RKO (cell line): ENCODE results near the gene MTHFS.

Experiments used
- DNase-seq: peaks from one replicate; pipeline ENCODE4 v3.0.0-alpha.2; 2016; ENCODE audit warnings: low spot score

MTHFS gene

DNA sequence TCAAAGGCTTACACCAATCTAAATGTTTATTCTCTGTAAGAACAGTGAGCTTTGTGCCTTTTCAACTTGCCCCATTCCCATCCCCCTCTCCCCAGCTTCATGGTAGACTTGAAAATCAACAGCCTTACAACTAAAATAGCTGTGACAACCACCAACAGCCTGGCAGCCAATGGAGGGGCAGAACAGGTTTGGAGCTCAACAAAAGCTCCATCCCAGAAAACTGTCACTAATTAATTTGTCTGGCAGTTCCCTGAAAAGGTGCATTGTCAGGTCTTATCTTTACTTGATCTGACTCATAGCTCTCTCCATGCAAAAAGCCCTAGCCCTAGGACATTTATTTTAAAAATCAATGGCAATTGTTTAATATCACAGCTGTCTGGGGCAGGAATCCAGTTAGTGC is 22.6 kb downstream of the MTHFS start:
- no peak for DNase-seq

DNA sequence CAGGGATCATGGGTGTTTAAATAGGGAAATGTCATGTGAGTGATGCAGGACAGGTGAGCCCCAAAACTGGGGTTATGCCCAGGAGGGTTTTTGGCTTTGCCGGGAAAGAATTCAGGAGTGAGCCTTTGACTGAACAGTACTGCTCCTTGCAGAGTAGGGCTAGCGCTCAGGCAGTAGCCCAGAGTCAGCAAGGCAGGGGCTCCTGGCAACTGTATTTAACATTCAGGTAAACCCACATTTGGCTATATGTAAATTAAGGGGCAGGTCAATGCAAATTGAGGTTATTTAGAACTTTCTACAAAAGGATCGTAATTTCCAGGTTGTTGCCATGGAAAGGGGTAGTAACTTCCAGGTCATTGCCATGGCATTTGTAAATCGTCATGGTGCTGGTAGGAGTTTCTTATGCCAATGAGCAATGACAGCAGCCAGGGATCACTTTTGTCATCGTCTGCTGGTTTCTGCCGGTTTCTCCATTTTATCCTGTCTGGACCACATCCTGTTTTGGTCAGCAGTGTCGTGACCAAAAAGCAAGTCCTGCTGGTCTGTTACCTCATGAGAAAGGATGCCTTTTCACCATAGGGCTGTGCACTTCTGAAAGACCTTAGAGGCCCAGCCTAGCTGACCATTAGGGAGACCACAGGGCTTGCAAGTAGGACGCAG is 24.3 kb downstream of the MTHFS start:
- peak; percentile 8 for DNase-seq

DNA sequence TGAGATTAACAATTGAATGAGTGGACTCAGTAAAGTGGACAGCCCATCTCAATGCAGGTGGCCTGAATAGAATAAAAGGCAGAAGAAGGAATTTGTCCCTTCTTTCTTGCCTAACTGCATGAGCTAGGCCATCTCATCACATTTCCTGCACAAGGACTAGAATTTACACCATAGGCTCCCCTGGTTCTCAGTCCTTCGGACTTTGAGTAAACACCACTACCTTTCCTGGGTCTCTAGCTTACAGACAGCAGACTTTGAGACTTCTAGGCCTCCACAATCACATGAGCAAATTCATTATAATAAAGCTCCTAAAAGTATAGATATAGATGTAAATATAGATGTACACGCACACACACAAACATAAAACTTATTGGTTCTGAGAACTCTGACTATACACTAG is 28.3 kb downstream of the MTHFS start:
- no peak for DNase-seq

DNA sequence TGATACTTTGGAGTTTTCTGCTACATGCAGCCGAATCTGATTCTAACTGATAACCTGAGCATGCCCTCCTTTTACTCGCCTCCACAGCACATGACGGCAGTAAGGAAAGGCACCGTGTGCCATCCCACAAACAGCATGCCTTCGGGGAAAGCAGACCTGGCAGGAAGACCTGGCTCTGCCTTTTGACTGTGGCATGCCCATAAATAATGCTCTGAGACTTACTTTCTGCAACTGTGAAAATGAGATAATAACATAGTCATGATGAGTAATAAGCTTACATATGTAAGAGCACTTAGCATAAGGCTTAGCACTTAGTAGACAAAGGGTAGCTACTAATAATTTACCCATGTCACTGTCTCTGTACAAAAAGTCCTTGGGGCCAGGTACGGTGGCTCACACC is 32.9 kb downstream of the MTHFS start:
- DNase-seq = peak; percentile 77

DNA sequence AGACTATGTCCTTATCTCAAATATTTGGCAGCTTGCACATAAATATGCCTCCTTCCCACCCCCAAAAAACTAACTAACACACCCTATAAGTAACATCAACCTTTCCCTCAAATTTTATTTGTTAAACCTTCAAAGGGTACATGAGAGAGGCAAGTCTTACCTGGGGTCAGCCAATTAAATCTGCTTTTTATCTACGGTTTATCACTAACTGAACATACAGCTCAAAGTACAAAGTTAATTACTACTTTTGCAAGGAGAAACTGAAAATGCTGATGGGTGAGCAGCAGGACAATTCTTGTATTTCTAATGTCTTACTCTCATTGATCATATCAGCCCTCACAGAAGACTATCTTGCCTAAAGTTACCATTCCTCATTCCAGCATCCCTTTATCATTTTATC is 34.6 kb downstream of the MTHFS start:
- no peak for DNase-seq

DNA sequence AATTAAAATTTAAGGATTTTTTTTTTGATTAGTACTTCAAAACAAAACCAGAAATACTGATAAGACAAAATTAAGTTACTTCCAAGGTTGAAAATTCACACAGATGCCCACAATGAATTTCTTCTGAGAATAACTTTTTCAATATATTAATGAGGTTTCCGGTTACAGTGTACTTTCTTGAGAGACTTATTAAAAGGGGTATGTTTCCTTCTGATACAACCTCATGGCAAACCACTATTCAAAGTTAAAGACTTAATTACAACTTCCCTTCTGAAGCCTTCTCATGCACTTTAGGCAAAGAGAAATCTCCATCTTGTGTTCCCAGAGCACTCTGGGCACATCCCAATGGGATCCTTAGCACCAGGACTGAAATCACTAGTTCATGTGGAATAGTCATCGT is 36.2 kb downstream of the MTHFS start:
- DNase-seq = no peak

DNA sequence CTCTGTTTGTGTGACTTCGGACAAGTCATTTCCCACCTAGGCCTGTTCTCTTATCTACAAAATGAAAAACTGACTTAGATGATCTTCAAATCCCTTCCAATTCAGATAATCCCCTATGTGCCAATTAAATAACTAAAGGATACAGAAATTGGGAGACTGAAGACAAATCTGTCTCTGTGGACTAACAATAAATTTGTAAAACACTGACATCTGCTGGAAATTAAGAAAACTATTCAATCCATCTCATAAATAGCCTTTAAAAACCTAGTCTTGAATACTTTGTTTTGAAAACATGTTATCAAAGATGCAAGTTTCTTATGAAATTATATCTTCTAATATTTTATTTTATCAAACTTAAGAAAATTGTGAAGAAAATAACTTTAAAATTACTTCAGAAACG is 38.3 kb downstream of the MTHFS start:
- peak; percentile 46 for DNase-seq

DNA sequence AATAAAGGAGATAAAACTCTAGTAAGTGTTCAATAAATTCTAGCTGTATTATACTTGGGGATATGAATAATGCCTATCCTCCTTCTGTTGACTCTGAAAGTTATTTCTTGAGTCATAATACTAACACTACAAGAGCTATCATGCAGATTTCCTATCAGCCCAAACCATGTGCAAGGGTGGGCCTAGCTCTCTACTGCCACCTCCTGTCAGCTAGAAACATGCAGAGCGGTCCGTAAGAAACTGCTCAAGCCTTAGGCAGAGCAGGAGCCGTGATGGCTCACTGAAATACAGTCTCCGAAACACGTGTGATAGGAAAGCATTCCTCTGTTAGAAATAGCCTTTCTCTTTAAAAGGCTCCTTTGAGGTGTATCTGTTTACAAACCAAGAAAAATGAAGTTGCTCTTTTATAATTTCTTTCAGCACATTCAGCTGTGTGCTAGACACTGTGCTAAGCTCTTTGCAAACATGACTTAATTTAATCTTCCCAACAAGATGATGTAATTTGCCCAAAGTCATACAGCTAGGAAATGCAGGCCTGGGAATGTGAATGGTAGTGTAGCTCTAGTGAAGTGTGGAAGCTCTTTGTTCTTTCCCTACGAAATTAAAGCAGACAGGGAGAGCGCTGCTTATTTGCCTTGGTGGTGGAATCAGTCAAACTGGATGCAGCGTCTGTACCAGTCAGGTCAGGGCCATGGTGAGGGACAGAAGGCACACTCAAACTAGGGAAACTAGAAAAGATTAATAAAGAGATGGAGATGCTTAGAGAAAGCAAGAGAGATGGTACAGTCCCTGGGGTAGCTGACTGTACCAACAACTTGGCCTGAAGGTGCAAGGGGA is 43.1 kb downstream of the MTHFS start:
- peak; percentile 91 for DNase-seq

DNA sequence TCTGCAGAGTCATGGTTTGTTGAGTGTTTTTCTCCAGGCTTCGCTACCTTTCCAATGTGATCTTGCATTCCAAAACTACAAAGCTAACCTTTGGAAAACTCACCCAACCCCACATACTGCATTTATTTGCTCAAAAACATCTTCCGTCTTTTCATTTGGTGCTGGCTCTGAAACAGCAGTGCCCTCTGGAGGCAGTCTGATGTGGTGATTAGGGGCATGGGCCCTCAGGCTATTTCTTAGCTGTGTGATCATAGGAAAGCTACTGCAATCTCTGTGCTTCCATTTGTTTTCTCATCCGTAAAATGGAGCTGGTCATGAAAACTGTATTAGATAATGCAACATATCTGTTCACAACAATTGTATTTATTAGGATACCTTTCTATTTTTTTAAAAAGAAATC is 47.0 kb downstream of the MTHFS start:
- peak; percentile 38 for DNase-seq

DNA sequence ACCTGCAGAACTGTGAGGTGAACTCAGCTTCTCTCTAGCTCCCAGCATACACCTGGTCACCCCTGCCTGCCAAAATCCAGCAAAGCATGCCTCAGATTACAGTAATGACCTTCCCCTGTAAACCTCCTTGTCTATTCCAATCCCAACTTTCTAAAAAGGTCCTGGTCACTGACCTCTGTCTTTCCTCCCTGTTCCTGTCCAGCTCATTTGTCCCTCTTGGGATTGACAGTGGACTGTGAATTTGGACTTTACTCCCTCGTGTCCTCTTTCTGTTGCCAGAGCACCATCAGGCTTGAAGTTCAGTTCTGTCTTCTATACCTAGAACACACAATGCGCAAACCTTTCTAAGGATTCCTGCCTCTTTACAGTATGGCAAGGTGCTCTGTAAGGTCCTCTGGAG is 50.3 kb downstream of the MTHFS start:
- no peak for DNase-seq

DNA sequence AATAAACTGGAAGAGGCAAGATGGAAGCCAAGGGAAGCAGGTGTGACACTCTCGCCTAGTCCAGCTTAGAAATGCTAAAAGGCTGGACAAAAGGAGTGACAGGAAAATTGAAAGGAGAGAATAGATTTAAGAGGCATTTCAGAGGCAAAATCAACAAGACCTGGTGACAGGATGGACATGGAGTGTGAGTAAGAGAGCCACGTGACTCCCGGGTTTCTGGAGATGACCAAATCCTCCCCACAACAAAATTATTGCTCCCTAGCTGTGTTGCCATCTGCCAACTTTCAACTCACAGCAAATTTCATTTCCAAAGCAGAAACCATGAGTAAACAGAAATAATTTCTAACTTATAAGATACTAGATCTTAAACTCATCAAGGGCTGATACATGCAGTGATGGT is 52.6 kb downstream of the MTHFS start:
- DNase-seq = no peak

DNA sequence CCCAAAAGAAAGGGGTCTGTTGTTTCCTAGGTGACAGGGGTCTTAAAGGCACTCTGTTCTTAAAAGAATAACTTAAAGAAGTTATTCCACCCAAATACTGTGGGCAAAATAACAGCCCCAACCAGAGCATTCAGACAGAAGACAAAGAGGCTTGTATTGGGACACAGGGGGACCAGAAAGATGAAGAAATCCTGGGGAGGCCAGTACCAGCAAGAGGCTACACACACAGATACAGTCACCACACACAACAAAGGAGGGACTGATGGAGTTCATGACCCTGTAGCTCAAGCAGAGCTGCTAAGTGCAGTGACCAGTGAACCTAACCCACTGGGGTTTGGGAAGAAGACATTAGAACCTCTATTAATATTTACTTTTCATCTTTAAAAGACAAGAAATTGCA is 59.0 kb downstream of the MTHFS start:
- DNase-seq = no peak

DNA sequence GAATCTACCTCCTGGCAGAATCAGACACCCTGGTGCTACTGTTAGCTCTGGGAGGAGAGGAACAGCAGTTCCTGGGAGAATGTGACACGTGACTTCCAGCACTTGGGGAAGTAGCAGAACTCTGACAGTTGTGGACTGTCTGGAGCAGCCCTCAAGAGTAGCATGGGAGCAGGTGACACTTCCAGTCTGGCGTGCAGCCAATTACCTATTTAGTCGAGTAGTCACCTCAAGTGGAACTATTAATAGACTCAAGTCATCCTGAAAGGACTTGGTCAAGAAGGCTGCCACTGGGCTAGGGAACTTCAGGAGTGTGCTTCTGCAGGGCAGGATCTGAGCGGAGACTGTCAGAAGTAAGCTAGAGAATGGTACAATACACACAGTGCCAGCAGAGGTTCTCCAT is 62.3 kb downstream of the MTHFS start:
- DNase-seq = no peak

DNA sequence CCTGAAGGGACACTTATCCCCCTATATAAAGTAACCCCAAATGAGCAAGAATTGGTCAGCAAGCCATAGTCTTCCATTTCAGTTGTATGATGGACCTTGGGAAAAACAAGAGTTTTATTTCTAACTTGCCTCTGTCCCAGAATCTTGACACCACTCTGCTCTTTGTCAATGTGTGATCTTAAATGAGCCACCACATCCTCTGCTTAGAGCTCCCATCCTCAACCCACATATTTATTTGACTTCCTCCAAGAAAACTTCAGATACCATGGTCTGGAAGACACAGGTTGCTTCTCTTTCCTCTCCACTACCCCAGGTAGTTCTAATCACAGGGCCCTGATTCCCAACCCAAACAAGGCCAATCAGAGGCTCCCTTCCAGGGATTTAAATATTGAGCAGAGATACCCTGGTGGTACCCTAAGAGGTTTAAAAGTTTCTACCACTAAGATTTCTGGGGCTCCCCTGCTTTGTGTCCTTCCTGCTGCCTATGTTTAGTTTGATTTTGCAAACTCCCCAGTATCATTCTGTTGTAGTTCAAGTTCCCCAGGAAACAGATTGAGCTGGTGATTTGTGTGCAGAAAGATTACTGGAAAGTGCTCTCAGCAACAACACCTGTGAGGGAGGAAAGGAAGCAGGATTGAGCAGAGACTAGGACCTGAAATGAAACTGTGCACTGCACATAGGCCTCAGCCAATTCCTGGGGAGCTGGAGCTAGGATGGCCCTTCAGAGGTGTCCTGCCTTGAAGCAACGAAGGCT is 64.3 kb downstream of the MTHFS start:
- no peak for DNase-seq

DNA sequence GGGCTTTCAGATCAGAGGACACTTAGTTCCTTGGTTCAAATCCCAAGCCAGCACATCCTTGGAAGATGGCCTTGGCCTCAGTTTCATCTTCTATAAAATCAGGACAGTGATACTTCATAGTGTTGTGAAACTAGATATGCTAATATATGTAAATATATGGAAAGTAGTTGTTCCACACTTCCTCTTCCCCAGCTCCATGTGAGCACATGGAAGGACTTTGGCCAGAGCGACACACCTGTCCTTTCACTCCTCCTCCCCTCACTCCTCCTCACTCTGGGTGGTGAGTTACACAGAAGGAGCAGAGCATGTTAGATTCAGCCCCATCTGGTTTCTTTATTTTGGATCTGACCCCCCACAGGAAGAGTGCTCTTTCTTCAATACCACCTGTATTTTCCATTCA is 65.2 kb downstream of the MTHFS start:
- no peak for DNase-seq

DNA sequence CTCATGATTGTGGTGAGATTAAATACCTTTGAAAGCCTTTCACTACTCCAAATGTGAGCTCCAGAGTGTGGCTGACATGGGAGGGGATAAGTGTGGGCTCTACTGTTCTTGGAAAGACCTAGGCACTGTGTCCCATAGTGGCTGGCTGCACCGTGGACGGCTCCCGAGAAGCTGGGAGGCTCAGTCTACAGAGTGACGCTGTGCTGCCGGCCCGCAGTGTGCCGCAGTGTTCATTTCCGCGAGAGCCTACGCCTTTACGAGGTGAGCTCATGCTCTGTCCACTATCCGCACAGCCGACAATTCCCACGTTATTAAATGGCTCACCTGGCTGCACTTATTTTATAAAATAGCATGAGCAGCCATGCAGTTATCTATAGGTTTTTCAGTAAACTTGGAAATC is 66.9 kb downstream of the MTHFS start:
- no peak for DNase-seq

DNA sequence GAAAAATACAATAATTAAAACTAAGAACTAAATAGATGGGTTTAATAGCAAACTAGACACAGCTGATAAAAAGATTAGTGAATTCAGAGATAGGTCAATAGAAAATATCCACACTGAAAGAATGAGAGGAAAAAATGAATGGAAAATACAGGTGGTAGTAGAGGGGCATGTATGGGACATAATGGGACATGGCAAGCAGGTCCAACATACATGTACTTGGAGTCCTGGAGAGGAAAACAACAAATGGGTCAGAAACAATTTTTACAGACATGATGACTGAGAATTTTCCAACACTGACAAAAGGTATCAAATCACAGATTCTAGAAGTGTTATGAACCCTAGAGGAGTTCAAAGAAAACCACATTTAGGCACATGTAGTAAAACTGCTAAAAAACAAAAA is 68.4 kb downstream of the MTHFS start:
- DNase-seq = no peak

DNA sequence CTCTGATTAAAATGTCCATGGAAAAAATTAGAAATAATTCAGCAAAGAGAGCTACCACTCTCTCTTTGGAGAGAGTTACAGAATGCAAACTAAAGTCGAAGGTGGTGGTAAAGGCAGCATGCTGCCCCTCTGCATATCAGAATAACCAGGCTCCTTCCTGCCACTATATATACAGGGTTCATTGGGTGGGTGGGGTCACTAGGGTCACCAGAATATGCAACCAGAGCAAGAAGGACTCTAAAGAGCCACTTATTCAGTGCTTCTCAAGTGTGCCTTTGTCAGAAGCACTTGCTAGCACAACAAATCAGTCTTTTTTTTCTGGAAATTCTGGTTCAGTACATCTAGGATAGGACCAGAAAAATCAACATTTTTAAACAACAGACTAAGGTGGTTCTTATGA is 70.0 kb downstream of the MTHFS start:
- no peak for DNase-seq

DNA sequence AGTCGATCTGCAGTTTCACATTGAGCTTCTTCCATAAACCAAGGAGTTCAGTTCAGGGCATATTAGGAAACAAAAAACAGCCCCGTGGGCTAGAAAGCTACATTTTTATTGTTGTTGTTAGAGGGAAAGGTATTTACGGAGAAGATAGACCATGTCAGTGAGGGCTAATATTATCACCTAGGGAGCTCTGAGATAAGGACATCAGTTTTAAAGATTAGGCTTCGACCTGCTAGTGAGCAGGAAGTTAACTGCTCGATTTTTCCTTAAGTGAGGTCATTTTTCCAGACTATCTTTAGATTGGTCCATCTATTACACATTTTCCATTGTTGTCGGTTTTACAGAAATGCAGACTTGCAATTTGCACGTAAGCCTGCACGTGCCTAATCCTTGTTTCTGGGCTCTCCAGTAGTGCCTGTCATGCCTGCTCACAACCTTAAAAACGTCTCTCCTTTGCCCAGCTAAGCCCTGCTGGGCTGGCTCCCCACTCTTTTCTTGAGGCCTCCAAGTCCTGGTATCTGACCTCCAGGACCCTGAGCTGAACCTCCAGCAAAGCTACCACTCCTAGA is 72.6 kb downstream of the MTHFS start:
- no peak for DNase-seq

DNA sequence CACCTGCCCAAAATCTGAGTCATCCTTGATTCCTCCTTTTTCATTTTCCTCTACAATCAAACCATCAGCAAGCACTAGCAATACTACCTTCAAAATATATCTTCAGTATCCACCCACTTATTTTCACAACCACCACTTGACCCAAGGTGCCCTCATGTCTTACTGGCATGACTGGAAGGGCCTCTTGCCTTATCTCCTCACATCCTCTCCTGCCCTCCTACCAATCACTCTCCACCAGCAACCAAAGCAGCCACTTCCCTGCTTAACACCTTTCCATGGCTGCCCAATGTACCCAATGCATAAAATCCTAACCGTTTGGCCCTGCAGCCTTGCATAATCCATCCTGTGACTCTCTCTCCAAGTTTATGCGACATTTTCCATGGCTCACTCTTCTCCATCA is 76.0 kb downstream of the MTHFS start:
- DNase-seq = no peak

DNA sequence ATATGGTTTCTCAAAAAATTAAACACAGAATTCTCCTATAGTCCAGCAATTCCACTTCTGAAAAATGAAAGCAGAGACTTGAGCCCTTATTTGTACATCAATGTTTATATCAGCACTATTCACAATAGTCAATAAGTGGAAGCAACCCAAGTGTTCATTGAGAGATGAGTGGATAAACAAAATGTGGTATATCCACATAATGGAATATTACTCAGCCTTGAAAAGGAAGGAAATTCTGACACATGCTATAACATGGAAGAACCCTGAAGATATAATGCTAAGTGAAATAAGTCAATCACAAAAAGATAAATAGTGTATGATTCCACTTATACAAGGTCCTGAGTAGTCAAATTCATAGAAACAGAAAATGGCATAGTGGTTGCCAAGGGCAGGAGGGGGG is 76.6 kb downstream of the MTHFS start:
- DNase-seq = no peak

DNA sequence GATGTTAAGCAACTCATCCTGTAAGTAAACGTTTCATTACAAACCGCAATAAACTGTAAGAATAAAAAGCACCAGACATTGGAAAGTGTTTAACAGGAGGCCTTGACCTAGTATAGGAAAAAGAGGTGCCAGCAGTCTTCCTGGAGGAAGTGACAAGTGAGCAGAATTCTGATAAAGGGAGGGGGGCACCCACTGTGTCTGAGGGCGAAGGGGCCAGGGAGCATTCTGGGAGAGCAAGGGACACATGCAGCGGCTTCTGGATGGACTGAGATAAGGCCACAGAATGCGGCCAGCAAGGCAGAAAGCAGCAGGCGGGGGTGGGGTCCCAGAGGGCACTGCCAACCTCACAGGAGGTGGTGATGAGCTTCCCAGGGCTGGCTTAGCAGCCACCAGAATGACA is 80.2 kb downstream of the MTHFS start:
- no peak for DNase-seq

DNA sequence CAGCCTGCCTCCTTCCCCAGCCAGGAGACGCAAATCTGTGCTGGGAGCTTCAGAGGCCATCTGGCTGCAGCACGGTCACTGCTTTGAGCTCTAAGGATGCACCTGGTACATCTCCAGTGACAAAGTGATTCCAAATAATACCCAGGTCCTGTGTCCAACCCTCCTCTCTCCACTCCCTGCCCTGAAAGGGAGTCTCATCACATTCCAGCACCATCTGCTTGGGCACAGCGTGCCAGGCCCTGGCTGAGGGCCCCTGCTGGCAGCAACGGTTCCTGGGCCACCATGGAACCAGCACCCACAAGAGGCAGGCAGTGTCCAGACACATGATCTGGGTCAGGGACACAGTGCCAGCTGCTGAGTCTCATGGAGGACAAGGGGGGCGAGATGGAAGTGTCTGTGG is 81.3 kb downstream of the MTHFS start:
- no peak for DNase-seq
